ENCODE results near the gene GPR143.
A peak's percentile ranks its signal among the peaks of the same experiment; 100 is the strongest.
"Not testable (repeated sequence)": the region's sequence is repeated elsewhere in the genome, so short reads cannot be mapped to it uniquely, and the experiment has no call there.

Gene GPR143

DNA sequence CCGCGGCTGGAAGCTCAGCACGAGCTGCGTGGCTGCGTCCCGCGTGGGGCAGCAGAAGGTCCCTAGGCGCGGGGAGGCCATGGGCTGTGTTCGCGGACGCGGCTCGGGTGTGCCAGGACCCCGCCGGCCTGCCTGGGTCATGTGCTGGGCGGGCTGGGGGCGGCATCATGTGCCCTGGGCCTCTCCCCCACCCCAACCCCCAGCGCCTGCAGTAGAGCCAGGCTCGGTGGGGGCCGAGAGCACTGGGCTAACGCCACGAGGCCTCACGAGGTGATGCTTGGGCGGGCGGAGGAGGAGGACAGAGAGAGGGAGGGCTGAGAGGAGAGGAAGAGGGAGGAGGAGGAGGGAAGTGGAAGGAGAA is at the start of gene GPR143:
TSS of gene GPR143 (minus strand) at position 111 of the 361 bp plus-strand sequence. CDS start at position 81, 30 bp downstream.
- DNase-seq: no peak

DNA sequence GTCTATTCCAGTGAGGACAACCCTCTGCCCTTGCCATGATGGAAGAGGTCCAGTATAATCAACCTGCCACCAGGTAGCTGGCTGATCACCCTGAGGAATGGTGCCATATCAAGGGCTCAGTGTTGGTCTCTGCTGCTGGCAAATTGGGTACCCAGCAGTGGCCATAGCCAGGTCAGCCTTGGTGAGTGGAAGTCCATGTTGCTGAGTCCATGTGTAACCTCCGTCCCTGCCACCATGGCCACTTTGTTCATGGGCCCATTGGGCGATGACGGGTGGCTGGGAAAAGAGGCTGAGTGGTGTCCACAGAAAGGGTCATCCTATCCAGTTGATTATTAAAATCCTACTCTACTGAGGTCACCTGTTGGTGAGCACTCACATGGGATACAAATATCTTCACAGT is 45.4 kb upstream of the GPR143 start:
- not testable (repeated sequence) for DNase-seq

DNA sequence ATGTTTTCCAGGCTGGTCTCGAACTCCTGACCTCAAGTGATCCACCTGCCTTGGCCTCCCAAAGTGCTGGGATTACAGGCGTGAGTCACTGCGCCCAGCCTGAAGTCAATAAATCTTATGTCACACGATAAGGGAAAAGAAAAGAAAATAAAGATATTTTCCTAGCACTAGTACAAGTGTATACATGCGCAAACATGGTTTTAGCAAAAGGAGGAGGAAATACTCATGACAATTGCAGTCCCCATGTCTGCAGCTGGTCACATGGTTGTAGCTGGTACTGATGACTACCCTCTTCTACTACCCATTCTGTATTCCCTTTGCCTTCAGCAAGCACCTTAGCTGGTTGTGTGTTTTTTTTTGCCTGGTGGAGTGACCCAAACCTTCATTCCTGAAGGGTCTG is 44.2 kb upstream of the GPR143 start:
- not testable (repeated sequence) for DNase-seq

DNA sequence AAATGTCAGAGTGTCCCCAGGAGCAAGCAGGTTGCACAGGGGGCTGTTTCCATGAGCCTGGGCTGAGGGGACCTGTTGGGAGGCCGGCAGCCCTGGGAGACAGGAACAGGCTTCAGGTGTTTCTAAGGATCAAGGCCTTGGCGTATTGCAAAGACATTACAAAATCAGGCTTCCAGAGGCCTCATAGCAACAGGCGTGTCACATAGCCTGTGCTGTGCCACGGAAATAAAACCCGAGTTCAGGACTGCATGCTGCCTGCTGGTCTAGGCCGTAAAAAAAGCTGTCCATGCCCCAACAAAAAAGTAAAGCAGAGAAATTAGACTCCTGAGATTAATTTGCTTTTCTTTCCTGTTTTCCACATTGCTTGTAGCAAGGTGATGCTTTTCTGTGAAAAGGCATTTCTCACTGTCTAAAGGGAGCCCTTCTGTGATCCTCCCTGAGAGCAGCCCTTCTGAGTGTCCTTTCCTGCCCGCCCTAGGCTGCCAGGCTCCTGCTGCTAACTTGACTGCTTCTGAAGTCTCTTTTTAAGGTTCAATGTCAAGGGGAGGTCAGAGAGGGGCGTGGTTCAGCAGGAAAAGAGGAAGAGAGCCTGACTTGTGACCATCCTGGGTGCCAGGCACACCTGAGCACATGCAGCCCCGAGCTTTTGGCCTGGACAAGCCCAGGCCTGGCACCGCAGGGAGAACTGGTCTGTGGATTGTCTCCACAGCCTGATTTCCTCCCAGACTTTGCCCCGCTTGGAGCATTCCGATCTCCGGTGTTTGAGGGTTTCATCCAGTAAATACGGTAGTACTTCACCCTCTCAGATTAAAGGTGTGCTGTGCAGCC is 41.9 kb upstream of the GPR143 start:
- DNase-seq: no peak

DNA sequence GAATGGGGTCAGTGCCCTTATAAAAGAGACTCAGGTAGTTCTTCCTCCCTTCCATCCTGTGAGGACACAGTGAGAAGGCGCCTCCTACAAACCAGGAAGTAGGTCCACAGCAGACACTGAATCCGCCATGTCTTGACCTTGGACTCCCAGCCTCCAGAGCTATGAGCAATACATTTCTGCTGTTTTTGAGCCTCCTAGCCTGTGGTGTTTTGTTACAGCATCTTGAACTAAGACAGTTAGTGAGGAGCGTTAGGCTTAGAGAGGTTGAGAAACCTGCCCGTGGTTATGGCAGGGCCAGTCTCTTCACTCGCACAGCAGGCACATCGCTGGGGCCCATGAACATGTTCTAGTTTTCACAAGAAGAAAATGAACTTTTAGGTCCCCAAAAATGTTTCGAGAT is 40.3 kb upstream of the GPR143 start:
- DNase-seq: no peak

DNA sequence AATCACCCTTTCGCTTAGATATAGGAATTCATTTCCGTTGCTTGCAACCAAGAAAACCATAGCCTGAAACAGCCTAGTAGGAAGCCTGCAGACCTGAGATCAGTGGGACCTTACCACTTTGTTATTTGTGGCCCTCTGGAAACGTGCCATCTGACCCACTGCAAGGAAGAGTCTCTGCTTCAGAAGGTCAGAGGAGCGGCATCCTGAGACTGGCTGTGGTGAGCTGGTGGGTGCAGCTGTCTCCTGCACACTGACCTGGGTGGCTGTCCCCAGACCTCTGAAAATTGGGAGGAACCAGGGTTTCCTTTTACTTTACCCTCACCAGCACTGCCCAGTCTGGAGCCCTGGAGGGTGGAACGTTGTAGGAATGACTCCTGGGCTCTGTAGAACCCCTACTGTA is 38.8 kb upstream of the GPR143 start:
- DNase-seq: no peak

DNA sequence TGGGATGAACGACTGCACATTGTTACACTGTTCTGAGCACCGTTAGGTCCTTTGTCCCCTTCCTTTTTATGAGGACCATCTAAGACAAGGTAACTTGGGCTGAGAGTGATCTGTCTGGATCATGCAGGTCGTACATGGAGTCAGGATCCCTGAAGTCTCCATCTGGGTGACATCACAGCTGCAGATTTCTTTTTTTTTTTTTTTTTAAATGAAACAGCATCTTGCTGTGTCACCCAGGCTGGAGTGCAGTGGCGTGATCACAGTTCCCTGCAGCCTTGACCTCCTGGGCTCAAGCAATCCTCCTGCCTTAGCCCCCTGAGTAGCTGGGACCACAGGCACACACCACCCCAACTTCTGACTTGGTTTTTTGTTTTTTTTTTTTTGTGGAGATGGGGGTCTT is 37.1 kb upstream of the GPR143 start:
- DNase-seq: no peak

DNA sequence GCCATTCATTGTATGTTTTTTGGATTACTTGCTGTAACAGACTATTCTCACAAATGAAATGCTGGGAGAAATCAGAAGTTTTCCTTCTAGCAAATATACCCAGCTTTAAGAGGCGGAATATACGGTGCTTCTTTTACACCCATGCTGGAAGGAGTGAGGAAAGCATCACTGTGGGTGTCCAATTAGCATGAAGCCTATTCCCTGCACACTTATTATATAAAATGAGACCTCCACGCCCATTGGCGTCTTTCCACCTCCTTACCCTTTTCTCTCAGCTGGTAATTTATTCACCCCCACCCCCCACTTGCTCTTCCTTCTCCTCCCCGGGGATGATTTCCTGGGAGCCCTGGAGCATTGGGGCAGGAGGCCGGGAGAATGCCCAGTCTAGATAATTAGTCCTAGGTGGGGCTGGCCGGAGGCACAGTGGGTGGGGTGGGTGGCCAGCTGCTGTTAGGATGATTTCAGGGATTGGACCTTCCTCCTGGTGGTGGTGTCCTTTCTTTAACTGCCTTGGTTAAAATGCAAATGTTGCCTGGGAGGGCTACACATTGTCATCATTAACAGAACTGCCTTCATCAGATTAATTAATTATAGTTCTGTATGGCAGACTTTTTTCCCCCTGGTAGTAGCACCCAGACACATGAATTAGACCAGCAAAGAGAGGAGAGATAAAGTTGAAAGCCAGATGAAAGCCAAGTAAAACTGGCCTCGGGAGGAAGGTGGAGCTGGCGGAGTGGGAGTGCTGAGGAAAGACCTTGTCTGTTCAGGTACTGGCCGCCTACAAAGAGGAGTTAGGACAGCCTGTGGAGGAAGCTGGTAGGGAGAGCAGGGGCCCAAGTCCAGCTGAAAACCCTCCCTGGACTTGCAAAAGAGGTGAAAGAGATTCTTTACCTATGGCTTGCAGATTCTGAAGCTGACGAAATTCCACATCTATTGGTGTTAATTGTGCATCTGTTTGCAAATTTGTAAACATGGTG is 32.0 kb upstream of the GPR143 start:
- no peak for DNase-seq

DNA sequence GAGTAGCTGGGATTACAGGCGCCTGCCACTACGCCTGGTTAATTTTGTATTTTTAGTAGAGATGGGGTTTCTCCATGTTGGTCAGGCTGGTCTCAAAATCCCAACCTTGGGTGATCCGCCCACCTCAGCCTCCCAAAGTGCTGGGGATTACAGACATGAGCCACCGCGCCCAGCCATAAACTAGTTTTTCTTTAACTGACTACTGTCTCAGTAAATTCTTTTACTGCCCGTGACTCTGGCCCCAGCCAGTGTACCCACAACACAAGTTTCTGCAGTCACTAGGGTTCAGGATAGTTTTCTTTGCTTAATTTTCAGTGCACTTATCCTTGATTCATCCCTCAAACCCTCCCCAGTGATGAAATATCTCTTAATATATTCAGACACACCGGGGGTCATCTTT is 28.8 kb upstream of the GPR143 start:
- no peak for DNase-seq

DNA sequence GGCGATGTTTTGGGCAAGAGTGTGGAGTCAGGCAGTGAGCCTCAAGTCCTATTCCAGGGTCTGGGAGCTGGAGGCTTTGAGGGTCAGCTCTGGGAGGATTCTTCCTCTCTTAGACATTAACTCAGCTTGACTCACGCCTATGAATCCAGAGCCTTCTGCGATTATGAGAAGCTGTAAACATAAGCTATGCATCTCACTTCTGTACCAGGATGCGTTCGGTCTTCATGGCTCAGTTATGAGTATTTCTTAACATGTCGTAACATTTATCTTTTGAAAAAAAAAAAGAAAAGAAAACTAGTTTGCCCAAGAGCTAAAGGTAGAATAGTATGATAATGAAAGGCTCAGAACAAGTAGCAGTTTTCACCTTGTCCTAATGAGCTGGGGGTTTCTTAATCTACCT is 25.2 kb upstream of the GPR143 start:
- no peak for DNase-seq

DNA sequence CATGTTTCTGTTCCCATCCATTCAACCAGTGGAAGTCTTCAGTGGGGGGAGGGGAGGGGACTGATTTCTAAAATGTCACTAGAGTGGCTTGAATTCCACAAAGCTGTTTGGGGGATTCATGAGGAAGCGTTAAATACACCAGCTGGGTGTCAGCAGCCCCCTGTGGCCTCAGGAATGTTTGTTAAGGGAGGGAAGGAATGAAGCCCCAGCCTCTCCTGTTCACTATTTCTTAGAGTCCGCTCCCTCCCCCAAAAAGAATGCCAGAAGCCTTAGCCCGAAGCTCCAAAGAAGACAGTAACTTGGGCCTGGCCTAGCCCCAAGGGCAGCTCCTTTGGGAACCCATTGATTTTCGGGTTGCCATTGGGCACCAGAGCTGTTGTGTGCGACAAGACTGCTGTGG is 23.9 kb upstream of the GPR143 start:
- DNase-seq: no peak

DNA sequence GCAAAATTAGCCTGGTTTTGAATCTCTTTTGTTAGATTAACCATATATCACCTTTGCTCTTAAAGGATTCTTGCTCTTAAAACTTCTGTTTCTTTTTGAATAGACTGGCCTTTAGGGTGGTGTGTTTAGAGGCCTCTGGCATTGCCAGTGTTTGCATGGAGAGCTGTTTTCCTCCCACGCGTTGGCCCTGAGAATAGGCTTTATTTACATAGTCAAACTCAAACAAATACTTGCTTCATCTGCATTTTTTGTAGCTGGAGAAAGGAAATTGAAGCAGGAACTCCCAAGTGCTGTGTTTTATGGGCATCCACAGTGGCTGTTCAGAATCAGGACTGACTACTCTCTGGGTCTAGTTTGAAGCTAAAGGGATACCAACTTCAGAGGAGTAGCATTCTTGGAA is 23.3 kb upstream of the GPR143 start:
- DNase-seq: no peak

DNA sequence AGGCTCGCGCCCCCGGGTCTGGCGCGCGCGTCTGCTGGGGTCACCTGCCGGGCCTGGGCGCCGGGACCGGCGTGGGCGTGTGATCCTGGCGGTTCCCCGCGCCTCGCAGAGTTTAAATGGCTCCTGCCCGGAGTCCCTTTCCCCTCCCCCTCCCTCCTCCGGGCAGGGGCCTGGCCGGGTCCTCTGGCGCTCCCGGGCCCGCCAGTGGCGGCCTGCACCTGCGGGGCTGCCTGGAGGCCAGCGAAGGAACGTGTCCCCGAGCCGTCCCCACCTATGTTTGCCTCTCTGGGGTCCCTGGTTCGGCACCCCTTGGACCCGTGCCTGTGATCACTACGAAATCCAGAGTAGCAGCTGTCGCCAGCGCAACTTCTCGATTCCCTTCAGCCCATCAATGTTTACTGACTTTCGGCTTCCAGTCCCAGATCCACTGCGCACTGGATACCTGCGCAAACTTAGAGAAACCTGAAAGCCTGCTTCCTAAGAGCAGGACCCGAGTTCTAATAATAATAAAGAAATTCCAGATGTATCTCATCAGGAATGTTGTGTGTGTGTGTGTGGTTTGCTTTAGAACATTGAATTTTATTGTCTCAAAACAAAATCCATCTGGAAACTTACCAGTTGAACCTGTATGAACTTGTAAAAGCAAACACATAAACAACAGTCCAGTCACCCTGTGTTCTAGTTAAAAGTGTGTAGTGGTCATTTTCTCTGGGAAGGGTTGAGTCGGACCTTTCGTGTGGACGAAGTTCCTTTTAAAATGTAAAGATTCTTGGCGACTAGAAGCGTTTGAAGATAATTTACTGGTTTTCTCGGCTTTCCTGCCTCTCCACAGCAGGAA is 21.4 kb upstream of the GPR143 start:
- no peak for DNase-seq

DNA sequence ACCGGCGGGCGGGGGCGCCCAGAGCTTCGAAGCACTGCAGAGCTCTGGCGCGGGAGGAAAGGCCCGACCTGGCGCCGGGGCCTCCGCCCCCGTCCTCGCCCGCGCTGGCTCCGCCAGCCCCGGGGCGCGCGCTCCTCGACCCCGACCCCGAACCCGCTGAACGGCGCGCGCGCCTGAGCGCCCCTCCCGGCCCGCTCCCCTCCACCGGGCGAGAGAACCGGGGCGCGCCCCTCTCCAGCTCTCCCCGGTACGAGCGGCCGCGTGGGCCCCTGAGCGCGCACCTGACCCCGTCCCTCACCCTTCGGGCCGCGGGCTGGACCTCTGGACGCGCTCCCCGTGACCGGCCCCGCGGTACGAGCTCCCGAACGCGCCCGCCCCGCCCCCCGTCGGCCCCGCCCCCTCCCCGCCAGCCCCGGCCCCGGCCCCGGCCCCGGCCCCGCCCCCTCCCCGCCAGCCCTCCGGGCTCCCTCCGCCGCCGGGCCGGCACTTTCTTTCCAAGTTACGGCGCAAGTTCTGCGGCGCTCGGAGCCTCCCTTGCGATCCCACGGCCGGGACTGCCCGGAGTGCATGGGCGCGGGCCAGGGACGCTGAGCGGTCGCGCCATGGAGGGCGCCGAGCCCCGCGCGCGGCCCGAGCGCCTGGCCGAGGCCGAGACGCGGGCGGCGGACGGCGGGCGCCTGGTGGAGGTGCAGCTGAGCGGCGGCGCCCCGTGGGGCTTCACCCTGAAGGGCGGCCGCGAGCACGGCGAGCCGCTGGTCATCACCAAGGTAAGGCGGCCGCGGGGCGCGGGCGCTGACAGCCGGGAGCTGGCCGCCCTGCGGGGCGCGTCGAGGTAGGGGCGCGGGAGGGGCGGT is 20.5 kb upstream of the GPR143 start, which contains the start of gene SHROOM2:
TSS of gene SHROOM2 (plus strand) at position 486 of the 854 bp plus-strand sequence. CDS start at position 603, 117 bp downstream.
- peak; percentile 2 for DNase-seq

DNA sequence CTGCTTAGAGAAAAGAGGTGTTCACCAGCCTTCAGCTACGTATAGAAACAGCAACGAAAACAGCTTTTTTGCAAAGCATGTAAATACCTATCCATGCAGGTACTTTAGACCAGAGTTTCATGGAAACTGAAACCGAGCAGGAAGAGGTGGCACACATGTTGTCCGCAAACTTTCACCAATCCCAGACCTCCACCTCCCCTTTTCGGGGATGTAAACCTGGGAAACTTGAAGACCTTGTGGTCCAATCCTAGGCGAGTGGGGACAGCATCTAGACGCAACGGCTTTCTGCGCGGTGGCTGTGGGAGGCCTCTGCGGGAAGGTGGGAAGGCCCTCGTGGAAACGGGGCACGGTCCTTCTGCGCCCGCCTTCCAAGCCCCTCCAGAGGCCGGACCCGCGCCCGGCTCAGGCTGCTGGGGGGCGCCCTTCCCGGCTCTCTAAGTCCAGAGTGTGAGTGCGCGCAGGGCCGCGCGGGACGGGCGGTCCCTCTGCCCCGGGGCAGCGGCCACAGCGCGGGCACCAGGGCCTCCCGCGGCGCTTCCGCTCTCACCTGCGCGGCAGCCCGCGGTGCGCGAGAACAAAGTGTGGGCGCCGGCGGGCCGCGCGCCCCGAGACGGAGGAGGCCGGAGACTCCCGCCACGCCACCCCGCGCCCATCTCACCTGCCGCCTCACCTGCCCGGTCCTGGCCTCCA is 19.8 kb upstream of the GPR143 start:
- no peak for DNase-seq

DNA sequence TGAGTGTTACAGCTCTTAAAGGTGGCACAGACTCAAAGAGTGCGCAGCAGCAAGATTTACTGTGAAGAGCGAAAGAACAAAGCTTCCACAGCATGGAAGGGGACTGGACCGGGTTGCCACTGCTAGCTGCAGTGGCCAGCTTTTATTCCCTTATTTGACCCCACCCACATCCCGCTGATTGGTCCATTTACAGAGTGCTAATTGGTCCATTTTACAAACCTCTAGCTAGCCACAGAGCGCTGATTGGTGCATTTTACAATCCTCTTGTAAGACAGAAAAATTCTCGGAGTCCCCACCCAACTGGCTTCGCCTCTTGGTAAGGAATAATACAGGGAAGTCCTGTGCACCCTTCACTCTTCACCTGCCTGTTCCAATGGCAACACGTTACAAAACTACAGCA is 18.7 kb upstream of the GPR143 start:
- DNase-seq: no peak

DNA sequence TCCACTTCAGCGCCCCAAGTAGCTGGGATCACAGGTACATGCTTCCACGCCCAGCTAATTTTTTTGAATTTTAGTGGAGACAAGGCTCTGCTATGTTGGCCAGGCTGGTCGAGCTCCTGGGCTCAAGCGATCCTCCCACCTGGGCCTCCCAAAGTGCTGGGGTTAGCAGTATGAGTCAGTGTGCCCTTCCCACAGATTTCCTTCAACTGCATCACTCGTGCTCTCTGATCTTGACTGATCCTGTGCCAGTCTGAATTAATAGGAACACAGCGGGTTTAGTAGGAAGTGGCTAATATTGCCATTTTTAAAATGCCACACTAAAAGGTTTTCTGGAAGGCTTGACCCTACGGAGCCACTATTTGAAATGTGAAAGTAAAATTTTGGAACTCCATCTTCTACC is 16.3 kb upstream of the GPR143 start:
- no peak for DNase-seq

DNA sequence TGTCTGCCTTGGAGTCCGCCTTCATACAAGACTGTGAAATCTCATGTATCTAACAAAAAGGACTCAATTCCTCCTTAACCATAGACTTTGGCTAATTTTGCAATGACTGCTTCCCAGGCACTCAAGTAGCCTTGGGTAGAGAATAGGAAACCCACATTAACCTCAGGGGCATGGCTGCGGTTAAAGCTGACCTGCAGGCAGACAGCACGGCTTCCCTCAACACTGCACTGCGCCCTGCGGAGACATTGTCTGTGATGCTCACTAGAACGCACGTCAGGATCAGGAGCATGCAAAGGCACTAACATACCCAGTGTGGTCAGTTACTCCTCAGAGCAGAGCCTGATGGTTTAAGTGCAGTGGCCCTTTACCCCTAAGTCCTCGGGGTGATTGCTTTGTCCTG is 10.3 kb upstream of the GPR143 start:
- no peak for DNase-seq

DNA sequence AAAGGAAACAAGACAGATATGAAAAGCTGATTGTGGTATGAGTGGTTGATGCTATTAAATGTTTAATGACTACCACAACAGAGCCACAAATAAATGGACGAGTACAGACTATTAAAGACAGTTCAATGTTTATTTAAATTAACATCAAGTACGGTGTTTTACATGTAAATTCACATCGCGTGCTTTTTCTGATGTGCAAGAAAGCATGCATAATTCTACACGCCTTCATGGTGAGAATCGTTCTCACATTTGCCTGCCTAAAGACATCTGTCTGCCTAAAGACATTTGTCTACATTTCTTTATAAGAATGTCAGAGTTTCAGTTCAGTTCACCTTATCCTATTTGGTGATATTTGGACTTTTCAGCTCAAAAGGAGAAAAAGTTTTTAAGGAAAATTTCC is 7.3 kb upstream of the GPR143 start:
- DNase-seq: no peak

DNA sequence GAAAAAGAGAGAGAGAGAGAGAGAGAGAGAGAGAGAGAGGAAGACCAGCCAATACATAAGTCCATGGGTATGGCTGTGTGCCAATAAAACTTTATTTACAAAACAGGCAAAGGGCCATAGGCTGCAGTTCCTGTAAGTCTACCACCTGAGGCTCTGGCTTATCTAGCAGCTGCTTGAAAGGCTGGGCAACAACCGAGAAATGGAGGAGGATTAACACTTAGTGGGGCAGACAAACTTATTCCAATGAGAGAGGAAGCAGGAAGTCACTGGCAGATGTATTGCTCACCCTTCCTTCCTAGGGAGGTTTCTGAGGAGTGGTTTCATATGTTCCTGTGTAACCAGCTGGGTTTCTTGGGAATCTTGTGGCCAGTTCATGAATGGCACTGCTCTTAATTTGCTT is 4.7 kb upstream of the GPR143 start:
- no peak for DNase-seq

DNA sequence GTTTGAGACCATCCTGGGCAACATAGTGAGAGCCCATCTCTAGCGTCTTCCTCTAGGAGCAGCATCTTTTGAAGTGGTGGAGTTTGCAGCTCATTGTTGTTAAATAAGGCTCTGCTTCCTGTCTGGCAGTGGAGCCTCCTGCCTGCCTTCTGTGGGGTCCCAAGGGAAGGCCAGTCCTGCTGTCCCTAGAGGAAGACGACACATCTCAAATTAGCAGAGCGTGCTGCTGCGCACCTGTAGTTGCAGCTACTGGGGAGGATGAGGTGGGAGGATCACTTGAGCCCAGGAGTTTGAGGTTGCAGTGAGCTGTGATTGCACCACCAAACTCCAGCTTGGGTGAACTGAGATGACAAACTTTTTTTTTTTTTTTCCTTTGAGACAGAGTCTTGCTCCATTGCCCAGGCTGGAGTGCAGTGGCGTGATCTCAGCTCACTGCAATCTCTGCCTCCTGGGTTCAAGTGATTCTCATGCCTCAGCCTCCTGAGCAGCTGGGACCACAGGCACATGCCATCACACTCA is 2.7 kb upstream of the GPR143 start:
- not testable (repeated sequence) for DNase-seq
